ENCODE data around the gene RDM1. TPM values are rescaled to one million over a fixed set of nuclear protein-coding genes. Genes with fewer than 3 reads are reported as not detected.

Gene RDM1
- polyA plus RNA-seq, 1 donor from 2014 or later = not detected

DNA sequence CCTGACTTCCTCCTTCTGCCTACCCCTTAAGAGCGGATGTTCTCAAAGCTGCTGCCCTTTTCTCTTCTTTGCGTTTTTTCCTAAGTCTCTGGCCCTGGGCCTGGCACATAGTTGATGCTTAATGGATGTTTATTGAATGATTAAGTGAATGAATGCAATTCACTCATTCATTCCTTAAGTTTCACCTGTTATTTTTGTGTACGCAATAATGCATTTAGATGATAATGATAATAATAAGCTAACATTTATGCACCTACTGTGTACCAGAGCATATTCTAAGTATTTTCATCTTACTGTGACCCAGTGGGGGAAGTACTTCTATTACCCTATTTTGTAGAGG lies 54.8 kb downstream of the RDM1 start:
- Mint-ChIP-seq H3K27ac (peak overlapping the region in 1 of 3 donors; percentile 21), H3K36me3 (peaks cover 3% of the 10 kb centered on the region), H3K4me3 (peak overlapping the region in 2 of 4 donors; percentile 1 to 38), H3K4me1 (peaks cover 21 to 28% (median 24%) of the 10 kb centered on the region in 3 donors), H3K9me3 (no peaks in the 10 kb centered on the region), H3K27me3 (no peaks in the 10 kb centered on the region)

DNA sequence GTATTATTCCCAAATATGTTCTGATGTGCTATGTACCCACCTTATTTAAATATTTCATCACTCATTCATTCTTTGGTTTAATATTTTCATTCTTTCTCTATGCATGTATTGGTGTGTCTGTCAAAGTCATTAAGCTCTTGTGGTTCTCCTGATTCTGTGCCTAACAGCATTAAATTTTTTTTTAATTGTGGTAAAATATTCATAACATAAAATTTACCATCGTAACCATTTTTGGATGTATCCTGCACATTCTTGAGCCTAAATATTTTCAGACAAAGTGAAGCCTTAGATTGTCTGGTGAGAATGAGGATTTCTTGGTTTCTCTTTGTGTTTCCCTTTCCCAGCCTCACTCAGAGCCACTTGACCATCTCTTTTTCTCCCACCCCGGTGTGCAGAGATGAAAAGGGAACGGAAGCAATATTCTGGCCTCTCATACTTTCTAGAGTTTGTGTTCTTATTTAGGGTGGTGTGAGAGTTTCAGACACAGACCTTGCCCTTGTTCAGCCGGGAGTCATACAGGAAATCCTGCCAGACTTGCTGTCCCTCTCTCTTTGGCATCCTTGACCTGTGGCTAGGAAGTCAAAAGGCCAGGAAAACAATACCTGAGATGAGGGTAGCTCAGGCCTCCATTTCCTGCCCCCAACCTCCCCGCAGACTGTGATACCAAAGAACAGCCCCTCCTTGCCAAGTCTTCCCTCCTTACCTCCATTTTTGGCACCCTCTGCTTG lies 55.3 kb downstream of the RDM1 start:
- peak overlapping the region in 2 of 4 donors; percentile 1 to 38 for H3K4me3 Mint-ChIP-seq
- H3K36me3 Mint-ChIP-seq = peaks cover 3% of the 10 kb centered on the region
- peak overlapping the region in 2 of 3 donors; percentile 21 to 42 for H3K27ac Mint-ChIP-seq
- H3K27me3 Mint-ChIP-seq = no peaks in the 10 kb centered on the region
- H3K9me3 Mint-ChIP-seq = no peaks in the 10 kb centered on the region
- H3K4me1 Mint-ChIP-seq = peaks cover 16 to 23% (median 19%) of the 10 kb centered on the region in 3 donors

DNA sequence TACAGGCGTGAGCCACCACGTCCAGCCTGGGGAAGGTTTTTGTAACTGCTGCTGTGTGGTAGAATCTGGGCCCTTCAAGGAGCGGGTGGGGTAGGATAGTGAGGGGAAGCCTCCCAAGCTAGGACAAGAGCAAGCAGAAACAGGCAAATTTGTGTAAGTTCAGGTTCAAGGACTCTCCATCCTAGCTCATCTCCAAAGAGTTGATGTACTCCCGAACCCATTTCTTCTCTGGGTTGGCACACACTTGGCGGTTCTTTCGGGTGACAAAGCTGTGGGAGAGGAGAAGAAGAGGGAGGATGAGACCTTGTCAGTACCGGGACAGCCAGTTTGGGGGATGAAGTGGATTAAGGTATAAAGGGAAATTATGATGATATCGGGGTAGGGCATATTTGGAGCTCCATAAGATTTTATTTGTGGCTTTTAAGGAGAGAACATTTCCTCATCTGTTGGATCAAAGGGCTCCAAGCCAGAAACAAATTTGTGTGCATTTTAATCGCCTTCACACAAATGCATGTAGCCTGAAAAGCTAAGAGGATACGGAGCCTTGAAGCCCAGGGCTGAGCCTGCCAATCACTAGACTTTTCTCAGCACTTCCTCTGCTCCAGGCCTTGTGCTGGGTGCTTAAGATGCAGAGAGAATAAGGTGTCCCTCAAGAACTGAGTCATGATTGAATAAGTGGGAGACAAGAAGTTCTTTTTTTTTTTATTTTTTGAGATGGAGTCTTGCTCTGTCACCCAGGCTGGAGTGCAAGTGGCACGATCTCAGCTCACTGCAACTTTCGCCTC lies 58.2 kb downstream of the RDM1 start:
- Mint-ChIP-seq H3K9me3 (no peaks in the 10 kb centered on the region), H3K27ac (no peak overlapping the region), H3K4me3 (no peak overlapping the region), H3K27me3 (no peaks in the 10 kb centered on the region), H3K36me3 (peaks cover 3% of the 10 kb centered on the region), H3K4me1 (peaks cover 4 to 13% (median 9%) of the 10 kb centered on the region in 3 donors)

- Mint-ChIP-seq H3K27ac (no peak overlapping the region), H3K9me3 (no peaks in the 10 kb centered on the region), H3K4me3 (no peak overlapping the region), H3K27me3 (no peaks in the 10 kb centered on the region), H3K36me3 (peaks cover 3% of the 10 kb centered on the region), H3K4me1 (peaks cover 4 to 11% (median 6%) of the 10 kb centered on the region in 3 donors)
Observed at GRCh38 chr17:35870906-35871819, 59.4 kb downstream of the RDM1 start.

DNA sequence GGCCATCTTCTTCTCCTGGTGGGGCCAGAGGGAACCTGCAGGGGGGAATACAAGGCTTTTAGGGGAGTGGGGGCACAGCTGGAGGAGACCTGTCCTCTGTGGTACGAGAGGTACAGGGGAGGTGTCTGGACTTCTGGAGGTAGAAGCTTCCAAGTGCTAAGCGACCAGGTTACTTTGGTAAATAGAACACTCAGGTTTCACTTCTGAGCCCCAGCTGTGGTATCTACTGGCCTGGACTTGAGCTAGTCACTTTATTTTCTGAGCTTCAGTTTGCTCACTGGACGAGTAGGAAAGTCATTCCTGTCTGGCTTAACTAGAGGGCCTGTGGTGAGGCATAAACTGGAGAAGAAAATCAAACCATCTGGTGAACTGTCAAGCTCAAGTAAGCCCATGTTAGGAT lies 61.8 kb downstream of the RDM1 start, which contains the start of gene HEATR9:
Gene HEATR9, minus strand, starts transcription at position 155 of the 400 bp plus-strand sequence. Its CDS starts 149 bp downstream, at position 6.
- Mint-ChIP-seq H3K9me3 (no peaks in the 10 kb centered on the region), H3K4me3 (no peak within 1 kb of the TSS), H3K27me3 (no peaks in the 10 kb centered on the region), H3K36me3 (peaks cover 3% of the 10 kb centered on the region), H3K27ac (no peak within 1 kb of the TSS), H3K4me1 (peaks cover 0 to 4% (median 0%) of the 10 kb centered on the region in 3 donors)

Other genes with a start within 250 kb of the RDM1 start
- not detected for gene RASL10B, start 199.1 kb downstream of the RDM1 start, polyA plus RNA-seq
- not detected for gene GAS2L2, start 177.5 kb downstream of the RDM1 start, polyA plus RNA-seq
- not detected for gene C17orf50, start 169.9 kb downstream of the RDM1 start, polyA plus RNA-seq
- gene MMP28, start 135.1 kb downstream of the RDM1 start, polyA plus RNA-seq = 0.49 TPM
- gene TAF15, start 121.3 kb downstream of the RDM1 start, polyA plus RNA-seq = 17.0 TPM
- not detected for gene HEATR9, start 61.9 kb downstream of the RDM1 start, polyA plus RNA-seq
- 66.3 TPM for gene CCL5, start 50.4 kb downstream of the RDM1 start, polyA plus RNA-seq
- gene LYZL6, start 12.9 kb upstream of the RDM1 start, polyA plus RNA-seq = not detected
- not detected for gene CCL16, start 50.7 kb upstream of the RDM1 start, polyA plus RNA-seq
- gene CCL14, start 56.0 kb upstream of the RDM1 start, polyA plus RNA-seq = not detected
- gene CCL15, start 70.8 kb upstream of the RDM1 start, polyA plus RNA-seq = not detected
- gene CCL23, start 87.2 kb upstream of the RDM1 start, polyA plus RNA-seq = not detected
- not detected for gene CCL18, start 133.5 kb upstream of the RDM1 start, polyA plus RNA-seq
- 1.2 TPM for gene CCL3, start 159.4 kb upstream of the RDM1 start, polyA plus RNA-seq
- gene CCL4, start 173.1 kb upstream of the RDM1 start, polyA plus RNA-seq = 8.4 TPM
- 0.84 TPM for gene TBC1D3B, start 245.9 kb upstream of the RDM1 start, polyA plus RNA-seq